Measurements from ENCODE around the gene OLFM4. TPM values are rescaled to one million over a fixed set of nuclear protein-coding genes. Genes with fewer than 3 reads are reported as not detected.
"Not testable (repeated sequence)": the region's sequence is repeated elsewhere in the genome, so short reads cannot be mapped to it uniquely, and the experiment has no call there.

OLFM4 gene
- total and polyA plus RNA-seq, 9 donors: 0.07 to 0.98 (median 0.35) TPM; not detected in 1

- Histone ChIP-seq H3K27ac (no peak overlapping the region), H3K27me3 (no peaks in the 10 kb centered on the region), H3K4me3 (no peak overlapping the region), H3K36me3 (no peaks in the 10 kb centered on the region), H3K9me3 (no peaks in the 10 kb centered on the region), H3K4me1 (ENCODE audit: insufficient read depth) (no peaks in the 10 kb centered on the region)
- DNase-seq: no peak
- 42 to 51% (median 42%) methylated on average over 7 of the region's 7 CpGs for WGBS, 3 donors
- TF ChIP-seq EP300 (IDR thresholded peaks at IDR 0.05) (no peak), POLR2A (IDR thresholded peaks at IDR 0.05) (no peak), CTCF (IDR thresholded peaks at IDR 0.05) (no peak)
- intact Hi-C loops (cut with DNase I): no loop called here
Measured at GRCh38 chr13:53010374-53011105, 18.1 kb upstream of the OLFM4 start.

GRCh38 chr13:53012707-53013106 lies 15.9 kb upstream of the OLFM4 start:
- no peak for DNase-seq
- TF ChIP-seq CTCF (IDR thresholded peaks at IDR 0.05) (no peak), EP300 (IDR thresholded peaks at IDR 0.05) (no peak), POLR2A (IDR thresholded peaks at IDR 0.05) (no peak)
- Histone ChIP-seq H3K9me3 (no peaks in the 10 kb centered on the region), H3K27ac (no peak overlapping the region), H3K27me3 (no peaks in the 10 kb centered on the region), H3K4me1 (ENCODE audit: insufficient read depth) (no peaks in the 10 kb centered on the region), H3K4me3 (no peak overlapping the region), H3K36me3 (no peaks in the 10 kb centered on the region)
- 44 to 67% (median 48%) methylated on average over 3 of the region's 3 CpGs for WGBS, 3 donors
- intact Hi-C loops (cut with DNase I): no loop called here

- intact Hi-C loops (cut with DNase I): no loop called here
- whole genome bisulfite sequencing, 3 donors: 79 to 85% (median 84%) methylated on average over 5 of the region's 5 CpGs
- H3K9me3 ChIP-seq: no peaks in the 10 kb centered on the region
Measured at GRCh38 chr13:53013113-53013512, 15.5 kb upstream of the OLFM4 start.

GRCh38 chr13:53014018-53014417 lies 14.6 kb upstream of the OLFM4 start:
- H3K4me1 ChIP-seq (ENCODE audit: insufficient read depth); H3K27me3 ChIP-seq; intact Hi-C loops (cut with DNase I); H3K9me3 ChIP-seq; DNase-seq; H3K27ac ChIP-seq; H3K4me3 ChIP-seq; H3K36me3 ChIP-seq: not testable (repeated sequence)
- 77 to 88% (median 87%) methylated on average over 3 of the region's 3 CpGs for WGBS, 3 donors

More at GRCh38 chr13:53013113-53013512, 15.5 kb upstream of the OLFM4 start:
- Histone ChIP-seq H3K36me3 (no peaks in the 10 kb centered on the region), H3K27me3 (no peaks in the 10 kb centered on the region), H3K4me1 (ENCODE audit: insufficient read depth) (no peaks in the 10 kb centered on the region), H3K4me3 (no peak overlapping the region), H3K27ac (no peak overlapping the region)
- TF ChIP-seq CTCF (IDR thresholded peaks at IDR 0.05) (no peak), EP300 (IDR thresholded peaks at IDR 0.05) (no peak), POLR2A (IDR thresholded peaks at IDR 0.05) (no peak)
- DNase-seq: no peak
